ENCODE results near the gene CAMK1.

The CAMK1 gene

DNA sequence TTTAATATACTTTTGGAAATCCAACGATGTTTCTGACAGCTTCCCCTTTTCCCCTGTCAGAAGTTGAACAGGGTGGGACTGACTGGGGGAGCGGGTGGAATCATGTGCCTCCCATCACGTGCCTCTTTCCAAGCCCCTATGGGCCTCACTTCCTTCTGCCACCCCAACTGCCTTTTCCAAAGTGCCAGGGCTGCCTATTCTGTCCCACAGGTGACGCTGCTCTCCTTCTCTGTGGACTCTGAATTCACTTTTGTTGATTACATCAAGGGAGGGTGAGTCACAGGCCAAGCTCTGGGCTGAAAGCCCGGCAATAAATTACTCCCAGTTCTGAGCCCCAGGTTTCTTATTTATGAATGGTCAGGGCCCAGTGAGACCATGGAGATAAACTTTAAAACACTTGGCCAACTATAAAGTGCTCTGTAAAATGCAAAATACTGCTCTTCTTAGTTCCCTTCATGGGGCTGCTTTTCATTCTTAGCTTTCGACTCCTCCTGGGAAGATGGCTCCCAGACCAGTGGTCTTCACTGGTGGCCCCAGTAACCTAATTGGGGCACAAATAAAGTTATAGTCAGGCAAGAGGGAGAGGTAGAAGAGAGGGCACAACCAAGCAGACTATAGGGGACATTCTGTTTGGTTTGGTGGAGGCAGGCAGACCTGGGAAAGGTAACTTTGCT lies 53.8 kb downstream of the CAMK1 start:
- no peak overlapping the region for H3K4me3 ChIP-seq
- H3K4me1 ChIP-seq, result no peaks in the 10 kb centered on the region
- DNase-seq (ENCODE audit: low spot score in 2 of 2), result peak in 1 of 2 experiments; percentile 26
- H3K36me3 ChIP-seq (replicated peaks), result no peaks in the 10 kb centered on the region
- no peaks in the 10 kb centered on the region for H3K9me3 ChIP-seq
- in situ Hi-C loops (cut with MboI; ENCODE audit: low sequenced_read_pairs), result no loop called here
- peaks cover 25% of the 10 kb centered on the region for H3K27me3 ChIP-seq (ENCODE audit: low read depth)

DNA sequence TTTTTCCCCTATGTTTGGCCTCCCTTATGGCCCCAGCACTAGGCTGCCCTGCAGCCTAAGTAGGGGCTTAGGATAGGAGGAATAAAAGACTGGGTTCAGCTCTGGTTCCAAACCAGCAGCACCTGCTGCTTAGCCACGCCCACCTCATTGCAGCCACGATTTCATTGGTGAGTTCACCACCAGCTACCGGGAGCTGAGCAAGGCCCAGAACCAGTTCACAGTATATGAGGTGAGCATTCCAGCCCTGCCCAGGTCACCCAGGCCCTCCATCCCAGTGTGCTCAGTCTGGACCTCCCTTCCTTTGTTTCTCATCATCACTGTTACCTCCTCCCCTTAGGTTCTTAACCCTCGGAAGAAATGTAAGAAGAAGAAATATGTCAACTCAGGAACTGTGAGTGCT lies 54.6 kb downstream of the CAMK1 start:
- no peaks in the 10 kb centered on the region for H3K36me3 ChIP-seq (replicated peaks)
- peaks cover 20% of the 10 kb centered on the region for H3K27me3 ChIP-seq (ENCODE audit: low read depth)
- H3K4me3 ChIP-seq, result no peak overlapping the region
- H3K4me1 ChIP-seq, result no peaks in the 10 kb centered on the region
- no peak for DNase-seq (ENCODE audit: low spot score in 2 of 2)
- in situ Hi-C loops (cut with MboI; ENCODE audit: low sequenced_read_pairs), result no loop called here
- H3K9me3 ChIP-seq, result no peaks in the 10 kb centered on the region

DNA sequence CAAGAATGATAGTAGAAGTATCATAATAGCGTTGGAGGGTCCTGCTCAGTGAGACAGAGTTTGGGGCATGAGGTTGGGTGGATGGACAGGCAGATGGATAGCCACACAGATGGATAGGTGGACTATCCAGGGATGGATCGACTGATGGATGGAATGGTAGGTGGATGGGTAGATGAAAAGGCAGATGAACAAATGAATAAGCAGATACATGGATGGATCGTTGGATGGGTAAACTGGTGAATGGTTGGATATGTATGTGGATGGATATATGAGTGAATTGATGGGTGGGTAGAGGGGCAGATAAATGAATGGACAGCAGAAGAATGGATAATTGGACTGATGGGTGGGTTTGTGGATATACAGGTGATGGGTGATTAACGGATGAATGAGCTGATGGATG lies 56.6 kb downstream of the CAMK1 start:
- in situ Hi-C loops (cut with MboI; ENCODE audit: low sequenced_read_pairs), result no loop called here
- no peaks in the 10 kb centered on the region for H3K36me3 ChIP-seq (replicated peaks)
- DNase-seq (ENCODE audit: low spot score in 2 of 2), result no peak
- H3K9me3 ChIP-seq, result no peaks in the 10 kb centered on the region
- H3K4me3 ChIP-seq, result no peak overlapping the region
- no peaks in the 10 kb centered on the region for H3K4me1 ChIP-seq
- peaks cover 13% of the 10 kb centered on the region for H3K27me3 ChIP-seq (ENCODE audit: low read depth)

DNA sequence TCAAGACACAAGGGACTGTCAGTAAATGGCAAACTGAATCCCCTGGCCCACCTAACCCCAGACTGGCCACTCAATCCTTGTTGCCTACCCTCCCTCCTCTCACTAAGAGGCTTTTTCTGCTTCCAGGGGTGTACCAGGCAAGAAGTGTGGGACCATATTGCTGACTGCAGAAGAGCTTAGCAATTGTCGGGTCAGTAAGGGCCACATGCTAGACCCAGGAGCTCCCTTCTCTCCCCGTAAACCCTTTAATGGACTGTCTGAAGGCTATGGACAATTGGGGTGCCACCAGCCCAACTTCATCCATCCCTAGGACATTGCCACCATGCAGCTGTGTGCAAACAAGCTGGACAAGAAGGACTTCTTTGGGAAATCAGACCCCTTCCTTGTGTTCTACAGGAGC lies 57.3 kb downstream of the CAMK1 start:
- Histone ChIP-seq H3K9me3 (no peaks in the 10 kb centered on the region), H3K27me3 (ENCODE audit: low read depth) (peaks cover 12% of the 10 kb centered on the region), H3K4me1 (no peaks in the 10 kb centered on the region), H3K36me3 (replicated peaks) (no peaks in the 10 kb centered on the region), H3K4me3 (no peak overlapping the region)
- DNase-seq (ENCODE audit: low spot score in 2 of 2), result no peak
- in situ Hi-C loops (cut with MboI; ENCODE audit: low sequenced_read_pairs), result no loop called here

DNA sequence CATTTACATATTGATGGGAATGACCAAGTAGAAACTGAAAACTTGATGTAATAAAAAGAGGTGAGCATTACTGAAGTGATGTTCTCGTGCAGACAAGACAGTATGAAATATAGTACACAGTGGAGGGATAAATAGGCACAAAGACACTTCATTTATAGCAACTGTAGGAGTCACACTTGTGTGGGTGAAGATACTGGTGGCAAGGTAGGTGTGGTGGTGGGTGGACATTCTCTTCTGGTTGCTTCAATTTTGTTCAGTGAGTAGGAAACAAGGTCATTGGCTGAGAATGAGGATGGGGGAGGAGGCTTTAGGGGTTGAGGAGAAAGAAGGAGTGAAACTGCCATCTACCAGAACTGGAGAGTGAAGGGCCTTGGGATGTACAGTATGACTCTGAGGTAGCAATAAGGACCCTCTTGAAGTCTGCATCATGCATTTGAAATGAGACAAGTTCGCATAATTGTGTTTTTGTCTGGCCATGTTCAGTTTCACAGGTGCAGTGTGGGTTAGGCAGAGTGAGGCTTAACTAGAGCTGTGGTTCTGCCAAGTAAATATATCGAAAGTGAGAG lies 59.5 kb downstream of the CAMK1 start:
- H3K36me3 ChIP-seq (replicated peaks), result no peaks in the 10 kb centered on the region
- no peak for DNase-seq (ENCODE audit: low spot score in 2 of 2)
- in situ Hi-C loops (cut with MboI; ENCODE audit: low sequenced_read_pairs), result no loop called here

More for the DNA sequence above, 59.5 kb downstream of the CAMK1 start:
- Histone ChIP-seq H3K4me3 (no peak overlapping the region), H3K9me3 (no peaks in the 10 kb centered on the region), H3K4me1 (no peaks in the 10 kb centered on the region), H3K27me3 (ENCODE audit: low read depth) (peaks cover 11% of the 10 kb centered on the region)
